Colonic mucosa (tissue), 4 donors: ENCODE data around the gene LRMDA. TPM values are rescaled to one million over a fixed set of nuclear protein-coding genes. Genes with fewer than 3 reads are reported as not detected.

Experiments
- DNase-seq: peaks from one replicate; pipeline ENCODE4 v3.0.0-alpha.2; 2020
- H3K27ac ChIP-seq: fragments of 200-600 bp; one replicate; pipeline ENCODE4 v1.8.0; 2021
- H3K27me3 ChIP-seq: fragments of 200-600 bp; one replicate; pipeline ENCODE4 v1.8.0; 2021
- H3K36me3 ChIP-seq: fragments of 200-600 bp; one replicate; pipeline ENCODE4 v1.8.0; 2021
- H3K4me1 ChIP-seq: fragments of 200-600 bp; one replicate; pipeline ENCODE4 v1.8.0; 2021; ENCODE audit warnings: mild to moderate bottlenecking
- H3K4me3 ChIP-seq: fragments of 200-600 bp; one replicate; pipeline ENCODE4 v1.8.0; 2021
- H3K9ac ChIP-seq, 2 donors: one replicate each; pipeline ENCODE4 v1.7.0; 2013; ENCODE audit warnings: control low read depth in 2 of 2, low read depth in 2 of 2, low read length in 2 of 2
- H3K9me3 ChIP-seq: fragments of 200-600 bp; one replicate; pipeline ENCODE4 v1.8.0; 2021
- intact Hi-C: fragments of 100-400 bp; cut with DNase I; formaldehyde crosslinking; loops from one replicate; pipeline ENCODE4 v1.14.1; 2022
- total RNA-seq, 2 donors: library from RNA; stranded (reverse); fragmentation: NEBNext Ultra II Directional in 1 of 2; extraction: Animal tissue kit (Norgen Biotek cat#: 25700) in 1 of 2; gene quantifications; one replicate each; pipeline ENCODE4 v1.2.1, GENCODE V29; 2021
- TF ChIP-seq, protein P1 (sequence below): fragments of 200-600 bp; IDR thresholded peaks from one replicate; pipeline ENCODE4 v1.8.0; 2022; ENCODE audit warnings: antibody characterized with exemption, mild to moderate bottlenecking
- donor health status: healthy.
- donor health status: DM: no; HTN: no; CAD: no.
- donor health status: DM: no; HTN: no; CAD: no.

The LRMDA gene
- total RNA-seq, 2 donors from 2014 or later: 2.5 to 5.2 TPM

DNA sequence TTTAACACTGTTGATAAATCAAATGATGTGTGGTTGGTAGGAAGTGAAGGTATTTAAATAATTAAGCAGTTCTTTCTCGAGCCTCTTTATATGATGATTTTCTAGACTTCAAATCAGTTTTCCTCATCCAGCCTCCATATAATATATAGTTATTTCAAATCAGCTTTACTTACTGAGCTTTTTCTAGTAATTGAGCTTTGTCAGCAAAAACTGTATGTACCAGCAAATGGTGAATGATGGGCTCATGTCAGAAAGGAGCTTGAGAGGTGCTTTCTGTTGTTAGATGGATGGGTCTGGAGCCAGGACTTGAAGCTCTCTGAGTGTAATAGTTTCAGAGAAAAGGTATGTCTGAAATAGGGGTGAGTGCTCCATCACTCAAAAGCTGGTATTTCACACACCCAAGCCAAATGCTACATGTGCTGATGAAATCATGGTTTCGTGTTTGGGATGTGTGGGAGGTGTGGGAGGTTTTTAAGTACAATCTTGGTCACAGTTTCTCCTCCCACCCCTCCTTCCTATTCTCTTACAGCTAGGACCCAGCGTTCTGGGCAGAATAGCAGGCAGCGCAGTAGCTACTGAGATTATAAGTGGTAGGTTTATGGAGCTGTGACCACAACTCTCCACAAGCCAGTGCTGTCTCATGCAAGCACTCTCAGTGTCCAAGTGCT is 55.8 kb downstream of the LRMDA start:
- Histone ChIP-seq H3K9me3 (no peaks in the 10 kb centered on the region), H3K27me3 (no peaks in the 10 kb centered on the region), H3K27ac (no peak overlapping the region), H3K9ac (no peak overlapping the region), H3K4me3 (no peak overlapping the region), H3K4me1 (no peaks in the 10 kb centered on the region), H3K36me3 (no peaks in the 10 kb centered on the region)
- intact Hi-C loops: no loop called here
- DNase-seq: peak; percentile 14
- TF ChIP-seq, protein P1, sequence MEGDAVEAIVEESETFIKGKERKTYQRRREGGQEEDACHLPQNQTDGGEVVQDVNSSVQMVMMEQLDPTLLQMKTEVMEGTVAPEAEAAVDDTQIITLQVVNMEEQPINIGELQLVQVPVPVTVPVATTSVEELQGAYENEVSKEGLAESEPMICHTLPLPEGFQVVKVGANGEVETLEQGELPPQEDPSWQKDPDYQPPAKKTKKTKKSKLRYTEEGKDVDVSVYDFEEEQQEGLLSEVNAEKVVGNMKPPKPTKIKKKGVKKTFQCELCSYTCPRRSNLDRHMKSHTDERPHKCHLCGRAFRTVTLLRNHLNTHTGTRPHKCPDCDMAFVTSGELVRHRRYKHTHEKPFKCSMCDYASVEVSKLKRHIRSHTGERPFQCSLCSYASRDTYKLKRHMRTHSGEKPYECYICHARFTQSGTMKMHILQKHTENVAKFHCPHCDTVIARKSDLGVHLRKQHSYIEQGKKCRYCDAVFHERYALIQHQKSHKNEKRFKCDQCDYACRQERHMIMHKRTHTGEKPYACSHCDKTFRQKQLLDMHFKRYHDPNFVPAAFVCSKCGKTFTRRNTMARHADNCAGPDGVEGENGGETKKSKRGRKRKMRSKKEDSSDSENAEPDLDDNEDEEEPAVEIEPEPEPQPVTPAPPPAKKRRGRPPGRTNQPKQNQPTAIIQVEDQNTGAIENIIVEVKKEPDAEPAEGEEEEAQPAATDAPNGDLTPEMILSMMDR: no peak

DNA sequence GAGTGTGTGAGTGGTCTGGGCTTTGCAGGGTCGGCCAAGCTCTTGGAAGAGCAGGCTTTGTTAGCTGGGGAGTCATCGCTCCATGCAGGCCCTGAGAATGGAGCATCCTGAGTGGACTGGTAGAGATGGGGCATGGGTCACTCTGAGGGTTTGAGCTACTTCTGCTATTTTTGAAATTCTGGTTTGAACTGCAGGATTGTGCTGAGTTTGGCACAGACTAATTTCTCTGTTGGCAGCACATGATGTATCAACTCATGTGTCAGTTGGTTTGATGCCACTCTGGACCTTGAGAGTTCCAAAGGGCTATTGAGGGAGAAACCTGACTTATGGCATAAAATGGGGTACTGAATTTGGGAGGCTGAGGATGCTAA is 56.3 kb downstream of the LRMDA start:
- Histone ChIP-seq H3K36me3 (no peaks in the 10 kb centered on the region), H3K4me1 (no peaks in the 10 kb centered on the region), H3K27ac (no peak overlapping the region), H3K4me3 (no peak overlapping the region), H3K9ac (no peak overlapping the region), H3K27me3 (no peaks in the 10 kb centered on the region), H3K9me3 (no peaks in the 10 kb centered on the region)
- intact Hi-C loops: no loop called here
- TF ChIP-seq, protein P1: no peak
- DNase-seq: no peak

DNA sequence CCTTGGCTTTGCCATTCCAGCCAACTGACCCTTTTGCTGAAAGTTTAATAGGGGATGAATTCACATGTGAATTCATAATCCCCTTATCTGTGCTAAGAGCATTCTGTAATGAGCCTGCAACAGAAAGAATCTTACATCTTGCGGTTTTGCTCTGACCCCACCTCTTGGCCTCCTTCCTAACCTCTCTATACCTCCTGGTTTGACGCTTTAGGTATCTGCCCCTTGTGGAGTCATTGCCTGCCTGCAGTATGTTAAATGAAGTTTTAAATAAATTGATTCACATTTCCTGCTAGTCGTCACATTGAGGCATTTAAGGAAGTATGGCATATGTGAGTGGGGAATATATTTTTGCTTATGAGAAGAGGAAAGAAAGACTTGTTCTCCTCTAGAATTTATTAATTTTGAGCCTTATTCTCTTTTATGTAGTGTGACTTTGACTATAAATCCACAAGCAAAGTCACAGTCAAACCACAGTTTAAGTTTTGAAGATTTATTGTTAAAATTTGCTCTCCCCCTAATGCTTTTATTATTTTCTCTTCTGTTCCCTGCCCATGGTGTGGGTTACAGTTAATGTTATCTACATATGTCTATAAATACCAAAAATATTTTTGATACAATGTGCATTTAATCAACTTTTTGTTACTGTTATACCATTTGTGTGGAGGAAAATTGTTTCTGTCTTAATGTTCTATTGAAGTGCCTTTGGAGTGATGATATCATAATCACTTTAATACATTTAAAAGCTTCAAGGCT is 60.9 kb downstream of the LRMDA start:
- intact Hi-C loops: no loop called here
- Histone ChIP-seq H3K27me3 (no peaks in the 10 kb centered on the region), H3K9me3 (no peaks in the 10 kb centered on the region), H3K9ac (no peak overlapping the region), H3K4me1 (no peaks in the 10 kb centered on the region), H3K4me3 (no peak overlapping the region), H3K36me3 (no peaks in the 10 kb centered on the region), H3K27ac (no peak overlapping the region)
- TF ChIP-seq, protein P1: no peak
- DNase-seq: no peak

DNA sequence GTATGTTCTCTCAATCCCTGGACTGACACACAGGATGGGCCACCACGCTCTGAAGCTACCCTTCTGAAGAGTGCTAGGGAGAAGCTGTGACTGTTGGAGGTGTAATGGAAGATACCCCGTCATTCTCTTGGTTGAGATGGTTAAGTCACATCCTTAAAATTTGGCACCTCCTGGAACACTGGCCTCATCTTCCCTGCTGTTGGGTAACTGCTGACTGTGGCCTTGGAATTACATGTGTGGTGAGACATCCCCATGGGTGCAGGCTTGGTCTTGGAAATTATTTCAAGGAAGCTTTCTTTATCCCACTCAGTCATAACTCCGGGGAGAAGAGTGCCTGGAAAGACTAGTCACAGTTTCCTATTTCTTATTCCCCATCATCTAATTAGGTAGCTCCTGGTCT is 62.0 kb downstream of the LRMDA start:
- Histone ChIP-seq H3K4me1 (no peaks in the 10 kb centered on the region), H3K9ac (no peak overlapping the region), H3K4me3 (no peak overlapping the region), H3K36me3 (no peaks in the 10 kb centered on the region), H3K9me3 (no peaks in the 10 kb centered on the region), H3K27ac (no peak overlapping the region), H3K27me3 (no peaks in the 10 kb centered on the region)
- DNase-seq: no peak
- intact Hi-C loops: no loop called here
- TF ChIP-seq, protein P1: no peak

DNA sequence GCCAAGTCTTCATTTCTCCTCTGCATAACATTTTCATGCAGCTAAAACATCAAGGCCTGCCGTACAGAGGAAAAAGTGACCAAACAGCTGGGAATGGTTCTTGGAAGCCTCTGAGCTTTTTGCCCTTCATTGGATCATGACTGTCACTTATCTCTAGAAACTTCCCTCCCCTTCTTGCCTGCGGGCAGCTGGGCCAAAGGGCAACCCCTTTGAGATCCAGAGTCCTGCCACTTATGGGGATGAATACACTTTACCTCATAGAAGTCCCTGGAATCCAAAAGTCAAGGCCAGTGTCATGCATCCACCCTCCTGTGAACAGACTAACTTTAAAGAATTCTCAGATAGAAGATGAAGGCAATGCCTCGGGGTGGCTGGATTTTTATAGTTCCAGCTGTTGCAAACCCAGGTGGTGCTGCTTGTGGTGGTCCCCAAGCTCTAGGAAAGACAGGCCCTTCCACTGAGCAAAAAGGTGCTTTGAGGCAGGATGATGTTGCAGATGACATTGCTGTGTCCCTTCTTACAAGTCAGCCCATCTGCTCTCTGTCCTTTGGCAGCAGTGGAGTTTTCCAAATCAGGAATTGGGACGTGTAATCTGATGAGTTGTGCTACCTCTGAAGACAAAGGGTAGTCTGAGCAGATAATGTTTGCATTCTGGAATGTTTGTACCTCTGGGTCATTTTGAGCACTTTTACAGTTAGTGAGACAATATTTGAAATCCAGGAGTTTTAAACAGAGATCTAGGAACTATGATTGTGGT is 64.2 kb downstream of the LRMDA start:
- Histone ChIP-seq H3K4me1 (no peaks in the 10 kb centered on the region), H3K36me3 (no peaks in the 10 kb centered on the region), H3K27ac (no peak overlapping the region), H3K9ac (no peak overlapping the region), H3K9me3 (no peaks in the 10 kb centered on the region), H3K4me3 (no peak overlapping the region), H3K27me3 (no peaks in the 10 kb centered on the region)
- TF ChIP-seq, protein P1: no peak
- intact Hi-C loops: no loop called here
- no peak for DNase-seq
